Retinal pigment epithelial cell (primary cell): ENCODE results near the gene NLGN1.

Source experiments
- DNase-seq: peaks from one replicate; pipeline ENCODE4 v3.0.0-alpha.2; 2010; ENCODE audit warnings: low read depth
- H3K4me3 ChIP-seq: 2 replicates; pipeline ENCODE4 v1.5.1; 2011; ENCODE audit warnings: mild to moderate bottlenecking, low read length, control low read depth, moderate library complexity
- TF ChIP-seq, protein P1 (sequence below): conservative IDR thresholded peaks from 2 replicates; pipeline ENCODE4 v1.5.1; 2011; ENCODE audit warnings: low read depth, low read length, control low read depth, inconsistent platforms

The NLGN1 gene

DNA sequence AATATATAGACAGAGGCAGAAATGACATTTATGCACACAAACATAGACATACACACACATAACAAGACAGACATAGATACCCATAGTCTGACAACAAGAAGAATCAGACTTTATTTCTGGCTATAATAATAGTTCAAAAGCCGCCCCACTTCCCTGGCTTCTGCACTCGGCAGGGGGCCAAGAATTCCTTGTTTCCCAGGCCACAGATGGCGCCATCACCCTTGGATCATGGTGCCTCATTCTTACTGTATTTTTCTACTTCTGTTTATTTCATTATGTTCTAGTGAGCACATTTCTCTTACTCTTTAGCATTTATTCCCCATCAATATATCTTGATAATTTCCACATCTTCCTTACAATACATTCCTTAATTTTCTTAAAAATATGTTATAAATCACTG lies 387.5 kb downstream of the NLGN1 start:
- H3K4me3 ChIP-seq, result no peak overlapping the region
- DNase-seq, result no peak
- TF ChIP-seq, protein P1, sequence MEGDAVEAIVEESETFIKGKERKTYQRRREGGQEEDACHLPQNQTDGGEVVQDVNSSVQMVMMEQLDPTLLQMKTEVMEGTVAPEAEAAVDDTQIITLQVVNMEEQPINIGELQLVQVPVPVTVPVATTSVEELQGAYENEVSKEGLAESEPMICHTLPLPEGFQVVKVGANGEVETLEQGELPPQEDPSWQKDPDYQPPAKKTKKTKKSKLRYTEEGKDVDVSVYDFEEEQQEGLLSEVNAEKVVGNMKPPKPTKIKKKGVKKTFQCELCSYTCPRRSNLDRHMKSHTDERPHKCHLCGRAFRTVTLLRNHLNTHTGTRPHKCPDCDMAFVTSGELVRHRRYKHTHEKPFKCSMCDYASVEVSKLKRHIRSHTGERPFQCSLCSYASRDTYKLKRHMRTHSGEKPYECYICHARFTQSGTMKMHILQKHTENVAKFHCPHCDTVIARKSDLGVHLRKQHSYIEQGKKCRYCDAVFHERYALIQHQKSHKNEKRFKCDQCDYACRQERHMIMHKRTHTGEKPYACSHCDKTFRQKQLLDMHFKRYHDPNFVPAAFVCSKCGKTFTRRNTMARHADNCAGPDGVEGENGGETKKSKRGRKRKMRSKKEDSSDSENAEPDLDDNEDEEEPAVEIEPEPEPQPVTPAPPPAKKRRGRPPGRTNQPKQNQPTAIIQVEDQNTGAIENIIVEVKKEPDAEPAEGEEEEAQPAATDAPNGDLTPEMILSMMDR, result no peak

DNA sequence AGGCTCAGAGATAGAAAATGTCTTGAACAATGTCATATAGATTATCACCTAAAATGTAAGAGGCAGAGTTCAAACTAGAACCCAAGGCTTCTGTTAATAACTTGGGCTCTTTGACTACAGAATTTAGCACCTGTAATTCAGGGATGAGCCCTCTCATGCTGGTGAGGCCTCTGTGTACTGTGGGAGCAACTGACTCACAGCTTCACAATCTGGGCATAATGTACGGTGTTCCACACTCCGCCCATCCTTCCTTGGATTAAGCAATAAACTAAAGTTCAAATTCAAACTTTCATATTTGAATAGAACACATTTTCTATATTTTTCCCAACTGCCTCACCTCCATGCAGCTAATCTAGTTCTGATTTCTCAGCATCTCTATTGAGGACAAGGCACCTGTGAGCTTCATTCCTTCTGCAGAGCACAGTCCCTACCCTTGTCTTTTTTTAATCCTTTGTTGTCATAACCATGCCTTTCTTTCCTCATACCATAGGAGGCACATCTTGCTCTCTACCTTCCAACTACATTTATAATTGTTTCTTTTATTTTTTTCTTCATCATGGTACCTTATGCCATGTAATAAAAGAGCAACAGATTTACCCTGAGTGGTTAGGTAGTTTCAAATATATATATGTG lies 392.1 kb downstream of the NLGN1 start:
- peak; percentile 1 for DNase-seq
- no peak overlapping the region for H3K4me3 ChIP-seq
- TF ChIP-seq, protein P1, result no peak

DNA sequence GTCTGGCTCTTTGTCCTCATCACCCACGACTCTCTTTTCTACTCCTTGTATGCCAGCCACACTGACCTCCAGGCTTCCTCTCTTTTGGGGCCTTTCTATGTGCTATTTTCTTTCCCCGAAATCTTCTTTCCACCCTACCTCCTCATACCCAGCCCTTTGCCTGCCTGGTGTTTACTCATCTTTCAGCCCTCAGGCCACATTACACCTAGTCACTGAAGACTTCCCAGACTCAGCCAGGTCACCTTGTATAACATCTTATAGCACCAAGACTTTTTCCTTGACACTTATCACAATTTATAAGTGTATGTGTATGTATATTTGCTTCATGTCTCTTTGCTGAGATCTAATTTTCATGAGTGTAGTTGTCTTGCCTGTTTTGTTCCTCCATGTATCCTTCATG lies 396.4 kb downstream of the NLGN1 start:
- H3K4me3 ChIP-seq, result no peak overlapping the region
- TF ChIP-seq, protein P1, result no peak
- no peak for DNase-seq

DNA sequence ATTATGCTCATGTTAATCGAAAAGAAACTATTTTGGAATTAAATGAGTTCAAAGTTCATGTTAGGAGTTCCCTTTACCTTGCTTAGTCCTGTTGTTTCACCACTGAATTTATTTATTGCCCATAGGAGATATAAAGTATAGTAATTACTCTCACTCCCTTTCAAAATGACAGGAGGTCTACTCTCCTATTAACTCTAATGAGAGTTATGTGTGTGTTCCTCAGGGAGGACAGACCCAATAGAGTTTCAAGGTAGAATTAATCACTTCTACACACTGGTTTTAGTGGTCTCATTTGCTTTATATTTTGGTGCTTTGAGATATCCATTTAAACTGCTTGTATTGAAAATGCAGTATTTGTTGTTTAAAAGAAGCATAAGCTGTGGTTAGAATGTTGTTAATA lies 398.9 kb downstream of the NLGN1 start:
- TF ChIP-seq, protein P1, result no peak
- DNase-seq, result no peak
- H3K4me3 ChIP-seq, result no peak overlapping the region

DNA sequence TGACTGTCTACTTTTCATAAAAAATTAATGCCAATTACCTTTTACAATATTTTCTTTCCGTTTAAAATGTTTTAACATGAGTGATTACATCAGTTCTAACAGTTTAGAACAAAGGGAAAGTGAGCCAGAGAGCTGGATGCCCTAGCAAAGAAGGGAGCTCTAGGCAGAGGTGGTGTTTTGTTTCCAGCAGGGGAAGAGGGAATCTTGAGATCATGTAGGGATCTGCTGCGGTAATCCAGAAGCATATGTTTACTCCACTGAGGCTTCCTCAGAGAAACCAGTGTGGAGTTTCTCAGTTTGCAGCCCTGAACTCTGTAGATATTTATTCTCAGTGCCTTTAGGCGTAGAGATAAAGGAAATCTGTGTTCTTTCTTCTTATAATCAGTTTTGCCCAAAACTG lies 399.3 kb downstream of the NLGN1 start:
- no peak for DNase-seq
- TF ChIP-seq, protein P1, result no peak
- H3K4me3 ChIP-seq, result no peak overlapping the region

DNA sequence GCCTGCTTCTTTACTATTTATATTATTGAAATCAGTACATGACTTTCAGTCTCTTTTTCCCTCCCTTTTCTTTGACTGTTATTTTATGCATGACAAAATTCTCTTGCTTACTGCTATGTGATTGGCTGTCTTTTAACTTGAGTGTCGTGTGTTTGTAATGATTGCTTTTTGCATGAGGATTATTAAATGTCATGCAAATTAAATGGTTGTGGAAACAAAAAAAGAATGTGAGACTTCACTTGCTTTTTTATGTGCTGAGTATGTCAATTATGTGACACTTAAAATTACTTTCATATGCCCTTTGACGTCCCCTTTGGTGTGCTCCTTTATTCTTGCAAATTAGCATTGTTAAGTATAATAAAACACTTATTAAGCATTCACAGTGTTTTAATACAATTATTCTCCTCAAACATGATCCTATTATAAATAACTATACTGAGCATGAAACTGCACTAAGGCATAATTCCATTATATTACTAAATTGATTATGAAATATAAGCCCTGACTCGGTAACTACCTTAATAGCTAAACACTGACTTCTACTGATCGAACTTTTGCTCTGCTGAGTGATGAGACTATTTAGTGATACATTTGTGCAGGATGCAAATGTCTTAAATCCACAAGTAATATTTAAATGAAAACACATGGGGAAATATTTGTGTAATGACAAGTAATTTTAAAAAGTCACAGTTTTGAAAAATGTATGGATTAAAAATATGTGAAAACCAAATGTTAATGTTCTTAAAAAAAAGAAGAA lies 401.7 kb downstream of the NLGN1 start:
- H3K4me3 ChIP-seq, result no peak overlapping the region
- DNase-seq, result no peak
- TF ChIP-seq, protein P1, result no peak

DNA sequence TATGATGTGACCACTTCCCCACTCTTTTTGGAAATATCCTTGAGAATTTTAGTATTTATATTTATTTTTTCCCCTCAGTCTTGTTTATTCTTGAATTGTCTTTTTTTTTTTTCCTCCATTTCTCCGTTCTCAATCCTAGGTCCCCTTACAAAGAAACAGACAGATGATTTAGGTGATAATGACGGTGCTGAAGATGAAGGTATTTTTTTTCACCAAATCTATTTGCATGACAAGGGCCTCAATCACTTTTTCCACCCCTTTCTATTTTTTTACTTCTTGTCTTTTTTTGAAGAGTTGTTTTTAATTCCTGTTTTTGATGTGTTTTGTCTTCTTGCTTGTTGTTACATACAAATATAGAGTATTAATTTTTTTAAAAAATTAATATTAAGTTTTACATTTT lies 402.6 kb downstream of the NLGN1 start:
- TF ChIP-seq, protein P1, result no peak
- no peak for DNase-seq
- no peak overlapping the region for H3K4me3 ChIP-seq
